ENCODE data around the gene ITM2C.

Gene ITM2C

DNA sequence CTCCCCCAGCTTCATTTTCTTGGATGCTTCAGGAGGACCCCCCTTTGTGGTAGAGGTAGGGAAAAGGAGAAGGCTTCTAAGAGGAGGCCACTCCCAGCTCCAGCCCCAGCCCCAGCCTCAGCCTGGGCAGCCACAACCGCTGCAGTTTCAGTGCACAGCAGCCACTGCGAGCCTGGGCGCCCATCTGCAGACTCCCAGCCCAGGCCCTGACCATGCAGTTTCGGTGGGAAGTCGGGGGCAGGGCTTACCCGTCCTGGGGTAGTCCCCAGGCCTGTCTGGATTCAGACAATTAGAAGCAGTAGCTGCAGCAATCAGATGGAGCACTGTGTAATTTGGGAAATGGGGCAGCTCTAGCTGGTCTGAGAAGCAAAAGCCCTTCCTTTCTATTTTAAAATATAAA, 28.6 kb downstream of the ITM2C start:
- DNase-seq (ENCODE audit: low read depth), result no peak

DNA sequence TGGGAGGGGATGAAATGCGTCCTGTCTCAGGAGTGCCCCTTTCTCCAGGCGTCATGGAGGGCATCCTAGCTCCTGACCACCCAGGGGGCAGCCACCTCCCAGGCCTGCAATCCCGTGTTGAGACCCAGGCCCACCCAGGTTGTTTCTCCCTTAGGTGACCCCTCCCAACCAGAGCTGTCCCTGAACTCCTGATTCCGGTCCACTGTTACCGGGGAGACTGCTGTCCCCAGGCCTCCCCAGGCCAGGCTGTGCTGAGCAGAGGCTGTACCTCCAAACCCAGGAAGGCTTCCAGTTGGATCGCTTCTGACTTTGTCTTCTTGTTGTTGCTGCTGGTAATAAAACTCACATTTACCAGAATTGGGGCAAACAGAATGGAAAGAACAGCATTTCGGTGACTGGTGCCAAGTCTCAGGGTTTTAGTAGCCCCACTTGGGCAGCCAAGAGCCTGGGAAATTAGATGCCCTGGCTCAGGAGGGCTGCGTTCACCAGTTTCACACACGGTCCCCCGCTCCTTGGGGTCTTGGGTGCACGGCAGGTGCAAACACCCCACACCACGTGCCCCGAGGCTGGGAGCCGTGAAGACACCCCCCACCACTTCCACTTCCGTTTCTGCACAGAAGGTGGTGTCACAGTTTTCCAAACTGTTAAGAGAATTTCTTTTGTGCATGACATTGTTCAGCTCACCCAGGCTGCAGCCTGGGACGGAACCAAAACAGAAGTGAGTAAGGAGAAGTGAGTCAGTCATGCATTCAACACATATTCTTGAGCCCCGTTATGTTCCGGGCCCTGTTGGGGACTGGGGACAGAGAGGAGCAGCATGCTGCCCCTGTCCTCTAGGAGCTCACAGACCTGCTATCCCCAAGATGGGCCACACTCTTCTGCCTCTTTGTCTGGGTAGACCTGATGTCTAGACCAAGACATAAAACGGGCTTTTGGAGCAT, 29.4 kb downstream of the ITM2C start:
- peak; percentile 6 for DNase-seq (ENCODE audit: low read depth)

DNA sequence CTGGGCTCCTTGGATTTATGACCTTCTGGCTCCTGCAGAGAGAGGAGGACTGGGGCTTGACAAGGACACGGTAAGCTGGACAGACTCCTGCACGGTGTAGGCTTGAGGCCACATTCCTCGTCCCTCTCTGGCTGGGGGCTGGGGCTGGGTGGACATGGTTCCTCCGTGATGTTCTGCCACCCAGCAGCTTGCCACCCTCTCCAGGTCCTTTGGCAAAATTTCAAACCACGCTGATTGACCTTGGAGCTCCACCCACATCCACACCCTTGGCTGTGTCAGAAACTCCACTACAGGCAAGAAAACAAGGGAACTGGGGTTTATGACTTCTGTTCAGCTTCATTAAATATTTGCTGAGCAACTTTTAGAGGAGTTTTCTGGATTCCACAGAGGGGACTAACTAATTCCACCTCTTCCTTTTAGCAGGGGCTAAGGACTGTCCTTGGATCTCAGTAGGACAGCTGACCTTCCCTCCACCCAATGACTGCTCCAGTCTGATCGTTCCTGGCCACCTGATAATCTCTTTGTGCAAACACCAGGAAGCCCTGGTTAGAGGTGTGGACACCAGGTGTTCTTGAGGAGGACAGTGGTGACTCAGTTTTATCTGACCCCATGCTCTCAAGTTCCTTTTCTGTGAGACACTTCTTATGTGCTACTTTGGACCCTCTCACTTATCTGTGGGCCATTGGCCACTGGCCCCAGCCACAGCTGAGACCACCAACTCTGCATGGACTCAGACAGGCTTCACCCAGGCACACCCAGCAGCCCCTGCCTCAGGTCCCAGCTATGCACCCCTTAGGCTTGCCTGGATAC, 31.0 kb downstream of the ITM2C start:
- DNase-seq (ENCODE audit: low read depth), result no peak

DNA sequence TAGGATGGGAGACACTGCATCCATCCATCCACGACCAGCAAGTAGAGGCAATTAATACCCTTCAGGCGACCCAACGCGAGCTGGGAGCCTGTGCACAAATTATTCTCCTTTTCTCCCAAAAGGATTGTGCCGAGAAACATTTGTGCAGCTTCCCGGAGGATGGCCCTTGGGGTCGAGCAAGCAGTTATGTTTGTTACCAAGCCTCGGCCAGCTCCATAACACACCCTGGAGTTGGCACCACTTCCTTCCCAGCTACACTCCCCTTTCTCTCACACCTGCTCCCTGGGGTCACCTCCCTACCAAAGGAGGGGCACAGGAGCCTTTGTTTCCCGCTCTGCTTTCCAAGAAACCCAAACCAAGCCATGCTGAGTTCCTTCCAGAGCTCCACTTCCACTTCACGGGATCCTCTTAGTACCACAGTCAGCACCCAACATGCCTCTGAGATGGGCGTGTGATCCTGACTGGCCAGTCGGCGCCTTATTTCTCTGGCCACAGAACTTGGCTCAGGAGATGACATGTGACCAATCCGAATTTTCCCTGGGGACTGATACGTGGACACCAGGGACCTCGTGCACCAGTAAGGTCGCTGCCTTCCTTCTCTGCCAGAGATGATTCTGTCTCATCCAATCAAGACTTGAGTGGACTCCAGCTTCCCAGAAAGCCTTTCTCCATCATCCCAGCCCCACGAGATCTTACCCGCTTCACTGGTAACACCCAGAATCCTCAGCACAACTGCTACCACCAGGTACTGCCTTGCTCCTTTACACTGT, 31.8 kb downstream of the ITM2C start:
- no peak for DNase-seq (ENCODE audit: low read depth)

DNA sequence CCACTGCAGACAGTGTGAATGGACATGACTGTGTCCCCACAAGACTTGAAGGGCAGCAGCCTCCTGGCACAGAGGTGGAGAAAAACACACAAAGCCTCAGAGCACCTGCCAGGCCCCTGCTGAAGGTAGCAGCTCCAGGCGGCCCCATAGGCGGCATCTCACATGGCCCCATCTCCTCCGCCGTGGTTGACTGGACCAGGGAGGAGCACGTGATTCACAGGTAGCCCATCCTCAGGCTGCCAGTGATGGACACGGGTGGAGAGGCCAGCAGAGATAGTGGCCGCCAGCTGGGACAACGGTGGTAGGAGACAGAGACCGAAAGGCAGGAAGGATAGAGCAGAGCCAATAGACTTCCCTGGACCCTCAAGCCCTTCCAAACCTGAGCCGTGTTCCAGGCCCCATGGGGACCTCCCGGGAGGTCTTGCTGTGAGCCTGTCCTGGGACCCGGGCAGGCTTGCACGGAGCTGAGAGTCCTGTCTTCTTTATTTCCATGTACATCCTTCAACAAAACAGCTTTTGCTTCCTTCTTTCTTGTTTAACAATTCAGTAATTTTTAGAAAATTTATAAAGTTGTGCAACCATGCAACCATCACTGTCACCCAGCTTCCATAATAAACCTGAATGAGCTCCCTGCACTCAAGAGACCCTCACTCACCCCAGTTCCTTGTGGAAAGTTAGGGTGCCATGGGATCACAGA, 33.4 kb downstream of the ITM2C start:
- no peak for DNase-seq (ENCODE audit: low read depth)

DNA sequence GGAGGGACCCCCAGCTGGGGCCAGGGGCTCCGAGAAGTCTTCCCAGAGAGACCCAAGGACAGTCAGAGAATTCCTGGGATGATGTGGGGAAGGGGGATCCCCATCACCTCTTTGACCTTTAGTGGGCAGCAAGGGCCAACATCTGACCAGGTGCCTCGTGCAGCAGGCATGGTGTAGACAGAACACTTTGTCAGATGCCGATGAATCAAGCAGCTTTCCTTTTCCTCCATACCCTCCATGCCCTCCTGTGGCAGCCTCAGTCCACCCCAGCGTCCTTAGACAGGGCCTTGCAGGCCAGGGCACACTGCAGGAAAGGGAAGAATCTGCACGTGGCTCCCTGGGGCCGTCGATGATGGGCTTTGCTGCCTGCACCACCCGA, 34.0 kb downstream of the ITM2C start:
- no peak for DNase-seq (ENCODE audit: low read depth)

DNA sequence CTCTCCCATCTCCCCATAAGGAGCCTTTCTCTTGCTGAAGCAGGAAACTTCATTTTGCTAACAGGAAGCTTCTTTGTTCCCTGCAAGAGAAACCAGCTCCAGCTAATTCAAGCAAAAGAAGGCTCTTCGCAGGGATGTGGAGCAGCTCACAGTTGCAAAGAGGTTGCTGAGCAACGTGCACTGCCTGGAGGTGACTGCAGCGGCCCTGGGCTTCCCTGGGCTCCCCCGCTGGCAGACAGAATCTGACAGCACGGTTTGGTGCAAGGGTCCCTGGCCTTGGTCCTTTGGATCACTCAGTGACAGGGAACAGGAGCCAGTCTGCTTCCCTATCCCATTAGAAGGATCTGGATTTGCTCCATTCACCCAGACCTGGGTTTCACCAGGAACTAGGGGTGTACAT, 34.5 kb downstream of the ITM2C start:
- DNase-seq (ENCODE audit: low read depth), result no peak

DNA sequence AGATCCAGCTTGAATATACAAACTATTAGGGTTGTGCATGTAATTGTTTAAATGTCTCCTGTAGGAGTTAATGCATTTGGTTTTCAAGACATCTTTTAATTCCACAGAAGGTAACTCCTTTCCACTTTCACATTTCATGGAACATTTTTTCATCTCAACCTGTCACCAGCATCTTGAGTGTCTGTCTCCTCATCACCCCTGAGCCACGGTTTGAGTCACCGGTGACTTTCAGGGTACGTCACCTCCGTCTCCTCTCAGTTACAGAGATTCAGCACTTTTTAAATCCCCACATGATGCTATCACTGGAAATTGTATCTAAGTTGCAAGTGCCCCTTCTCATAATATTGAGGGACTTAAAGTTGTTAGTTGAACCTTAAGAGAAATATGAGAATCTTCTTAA, 35.0 kb downstream of the ITM2C start:
- DNase-seq (ENCODE audit: low read depth), result no peak

DNA sequence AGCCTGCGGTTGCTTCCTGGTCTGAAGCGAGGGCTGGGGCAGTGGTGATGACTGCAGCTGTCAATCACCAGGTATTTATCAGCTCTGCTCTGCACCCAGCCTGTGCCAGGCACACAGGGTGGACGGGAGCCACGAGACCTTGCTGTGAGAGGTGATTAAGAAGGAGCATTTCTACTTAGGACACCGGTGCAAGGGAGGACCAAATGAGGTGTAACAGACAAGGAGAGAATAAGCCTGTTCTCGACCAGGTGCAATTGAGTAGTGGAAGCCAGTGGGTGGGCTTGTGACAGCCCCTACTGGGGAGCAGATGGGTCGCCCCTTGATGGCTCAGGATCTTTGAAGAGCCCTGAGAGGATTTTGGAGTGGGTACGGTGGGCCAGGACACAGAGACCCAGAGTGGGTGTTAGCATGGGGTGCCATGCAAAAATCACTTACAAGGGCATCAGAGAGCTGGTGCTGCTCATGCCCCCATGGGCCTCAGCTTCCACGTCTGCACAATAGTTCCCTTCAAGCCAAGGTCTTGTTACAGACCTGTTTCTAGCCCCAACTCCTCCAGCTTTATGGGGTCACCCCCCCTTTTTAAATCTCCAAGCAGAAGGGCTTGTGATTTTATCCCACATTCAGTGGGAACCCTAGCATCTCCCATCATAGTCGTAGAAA, 35.7 kb downstream of the ITM2C start:
- DNase-seq (ENCODE audit: low read depth), result no peak

DNA sequence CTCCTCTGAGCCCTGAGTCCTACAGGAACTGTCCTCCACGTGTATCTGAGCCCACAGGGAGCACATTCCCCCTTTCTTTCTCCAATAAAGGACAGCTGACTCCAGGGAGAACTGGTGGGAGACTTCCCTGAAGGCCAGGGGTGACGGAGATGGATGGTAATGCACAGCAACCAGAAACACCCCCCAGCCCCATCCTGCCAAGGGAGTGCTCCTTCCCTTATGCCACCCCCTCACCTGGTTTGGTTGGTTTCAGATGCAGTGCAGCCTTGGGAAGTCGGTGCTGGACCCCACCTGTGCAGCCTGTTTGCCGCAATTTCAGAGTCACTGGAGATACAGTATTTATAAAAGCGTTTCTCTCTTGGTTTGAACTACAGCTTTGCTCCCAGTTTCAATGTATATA, 36.3 kb downstream of the ITM2C start:
- DNase-seq (ENCODE audit: low read depth), result no peak

DNA sequence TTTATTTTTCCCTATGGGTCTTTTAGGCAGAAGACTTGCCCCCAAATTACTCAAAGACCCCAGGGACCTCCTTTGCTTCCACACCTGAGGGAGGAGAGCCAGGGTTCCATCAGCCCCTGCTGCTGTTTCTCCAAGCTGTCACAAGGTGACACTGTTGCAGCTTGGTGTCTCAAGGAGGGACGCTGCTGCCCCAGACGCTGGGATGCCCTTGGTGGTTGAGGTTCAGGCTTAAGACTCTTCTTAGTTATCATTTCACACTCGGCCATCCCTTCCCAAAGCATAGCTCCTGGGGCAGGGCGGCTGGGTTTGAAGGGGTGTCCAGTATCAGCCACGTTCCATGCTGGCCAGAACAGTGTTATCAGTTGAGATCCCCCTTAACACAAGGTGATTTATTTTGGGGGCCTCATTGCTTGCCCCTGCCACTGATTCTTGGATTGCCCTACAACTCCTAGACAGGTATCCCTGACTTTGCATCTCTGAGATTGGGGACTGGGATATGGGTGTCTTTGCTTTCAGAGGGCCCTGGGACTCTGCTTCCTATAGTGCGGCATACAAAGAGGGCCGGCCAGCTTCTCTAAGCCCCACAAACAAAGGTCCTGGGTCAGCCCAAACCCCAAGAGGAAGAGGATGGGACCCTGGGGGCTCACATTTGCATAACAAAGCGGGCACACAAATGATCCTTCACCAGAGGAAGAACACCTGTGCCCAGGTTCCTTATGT, 37.6 kb downstream of the ITM2C start:
- DNase-seq (ENCODE audit: low read depth), result peak; percentile 78

DNA sequence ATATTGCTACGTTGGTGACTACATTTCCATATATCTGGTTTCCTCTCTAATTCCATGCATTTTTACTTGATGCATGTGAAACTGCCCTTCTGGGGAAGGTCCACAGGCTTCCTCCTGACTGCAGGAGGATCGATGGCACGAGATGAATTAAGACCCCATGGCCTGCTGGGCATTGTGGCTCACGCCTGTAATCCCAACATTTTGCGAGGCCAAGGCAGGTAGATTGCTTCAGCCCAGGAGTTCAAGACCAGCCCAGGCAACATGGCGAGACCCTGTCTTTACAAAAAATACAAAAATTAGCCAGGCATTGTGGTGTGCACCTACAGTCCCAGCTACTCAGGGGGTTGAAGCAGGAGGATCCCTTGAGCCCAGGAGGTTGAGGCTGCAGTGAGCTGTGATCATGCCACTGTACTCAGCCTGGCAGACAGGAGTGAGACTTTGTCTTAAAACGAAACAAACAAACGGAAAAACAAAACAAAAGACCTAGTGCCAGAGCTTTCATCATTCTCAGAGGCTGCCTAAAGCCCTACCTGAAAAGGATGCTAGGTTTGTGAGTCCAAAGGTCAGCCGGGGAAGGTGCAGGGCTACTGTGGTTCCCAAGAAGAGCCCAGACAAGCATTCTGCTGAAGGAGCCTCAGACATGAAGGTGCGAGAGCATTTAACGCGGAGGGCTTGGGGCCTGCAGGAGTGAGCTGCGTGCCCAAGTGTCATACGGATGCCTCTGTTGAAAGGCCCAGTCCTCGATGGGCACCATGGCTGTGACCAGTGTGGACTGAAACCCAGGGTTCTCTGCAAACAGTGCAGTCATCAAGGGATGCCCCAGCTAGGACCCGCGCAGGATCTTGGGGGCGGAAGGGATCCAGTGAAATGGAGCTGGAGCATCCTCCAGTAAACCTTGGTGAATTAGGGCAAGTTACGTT, 38.7 kb downstream of the ITM2C start:
- no peak for DNase-seq (ENCODE audit: low read depth)

DNA sequence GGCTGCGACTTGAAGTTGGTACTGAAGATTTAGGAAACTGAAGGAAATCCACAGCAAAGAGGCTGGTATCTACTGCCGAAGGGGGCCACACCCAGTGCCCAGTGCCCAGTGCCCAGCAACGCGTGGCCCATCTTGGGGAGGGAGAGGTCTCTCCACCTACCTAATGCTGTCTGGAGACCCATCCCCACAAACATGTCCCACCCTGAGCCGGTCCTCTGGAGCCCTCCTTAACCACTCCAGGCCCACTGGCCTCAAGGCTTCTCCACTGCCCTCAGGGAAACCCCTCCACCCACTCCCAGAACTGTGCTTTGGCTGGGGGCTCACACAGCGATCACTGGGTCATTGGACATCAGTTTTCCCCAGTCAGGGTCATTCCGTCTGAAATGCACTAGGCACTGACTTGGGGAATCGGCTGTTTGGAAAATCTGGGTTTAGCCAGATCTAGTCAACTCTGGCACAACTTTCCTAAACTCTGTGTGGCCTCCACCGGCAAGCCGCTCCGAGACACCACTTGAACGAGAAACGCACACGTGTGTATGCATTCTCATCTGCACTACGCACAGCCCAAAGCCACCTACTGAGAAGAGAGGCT, 40.2 kb downstream of the ITM2C start:
- DNase-seq (ENCODE audit: low read depth), result no peak

DNA sequence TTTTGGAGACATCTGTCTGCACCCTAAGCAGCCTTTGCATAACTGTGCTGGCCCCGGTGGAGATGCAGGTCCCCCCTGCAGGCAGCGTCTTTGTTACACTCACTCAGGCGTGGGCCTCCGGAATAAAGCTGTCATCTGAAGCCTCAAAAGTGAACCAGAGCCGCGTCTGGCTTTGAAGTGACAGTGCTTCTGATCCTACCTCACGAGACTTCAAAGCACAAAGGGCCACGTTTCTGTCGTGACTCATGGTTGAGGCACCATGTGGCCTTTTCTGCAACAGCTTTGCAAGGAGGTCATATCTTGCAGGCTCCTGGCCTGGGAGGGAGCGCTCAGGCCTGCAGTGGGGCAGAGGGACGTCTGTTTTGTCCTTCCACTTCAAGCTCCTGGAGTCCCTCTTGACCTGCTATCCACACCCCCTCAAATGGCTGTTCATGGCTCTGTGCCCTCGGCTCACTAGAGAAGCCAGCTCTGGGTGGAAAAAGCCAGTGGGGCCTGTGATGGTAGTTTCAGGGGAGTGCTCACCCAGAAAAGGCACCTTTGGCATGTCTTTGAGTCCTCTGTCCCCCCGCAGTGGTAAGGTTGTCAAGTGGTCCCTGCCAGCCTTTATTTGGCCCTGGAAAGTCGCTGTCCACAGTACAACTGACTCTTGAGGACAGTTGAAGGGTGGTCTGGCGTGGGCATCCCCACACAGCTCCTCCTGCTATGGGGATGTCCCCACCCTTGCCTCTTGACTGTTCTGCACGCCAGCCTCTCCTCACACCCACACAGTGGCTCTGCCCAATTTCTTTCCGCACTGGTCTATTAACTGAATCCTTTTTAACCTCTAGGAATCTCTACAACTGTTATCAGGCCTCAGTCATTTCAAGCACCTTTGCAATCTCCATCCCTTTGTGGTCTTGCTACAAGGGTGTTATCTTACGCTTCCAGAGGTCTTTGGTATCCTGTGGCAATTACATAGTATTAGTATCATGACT, 41.0 kb downstream of the ITM2C start:
- DNase-seq (ENCODE audit: low read depth), result peak; percentile 51

DNA sequence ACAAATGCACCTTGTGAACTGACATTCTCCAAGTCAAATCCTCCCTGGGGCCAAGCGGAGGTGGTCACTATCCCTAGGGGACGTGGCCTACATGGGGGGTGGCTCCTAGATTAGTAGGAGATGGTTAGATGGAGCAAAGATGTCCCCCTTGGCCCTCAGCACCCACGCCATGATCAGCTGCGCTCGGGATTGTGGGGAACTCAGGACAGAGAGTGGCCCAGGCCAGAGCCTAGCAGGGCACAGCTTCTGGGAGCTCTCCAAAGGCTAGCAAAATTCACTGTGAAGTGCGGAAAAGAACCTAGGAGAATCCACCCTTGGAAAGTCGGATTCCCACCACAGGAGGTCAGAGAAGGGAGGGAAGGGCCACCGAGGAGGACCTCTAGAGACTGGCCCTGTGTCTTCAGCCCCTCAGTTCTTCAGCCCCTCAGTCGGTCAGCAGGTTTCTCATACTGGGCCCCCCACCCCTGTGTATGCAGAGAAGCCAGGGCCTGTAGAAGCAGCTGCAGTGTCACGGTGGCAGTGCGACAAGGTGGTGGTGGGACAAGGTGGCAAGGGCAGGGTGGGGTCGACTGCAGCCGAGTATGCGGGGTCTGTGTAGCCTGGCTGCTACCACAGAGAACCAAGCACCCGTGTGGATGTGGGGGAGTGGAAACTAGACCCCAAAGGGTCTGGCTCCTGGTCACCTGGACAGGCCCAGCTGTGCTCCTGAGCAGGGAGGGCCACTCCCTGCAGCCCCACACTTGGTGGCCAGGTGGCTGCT, 41.9 kb downstream of the ITM2C start:
- no peak for DNase-seq (ENCODE audit: low read depth)

DNA sequence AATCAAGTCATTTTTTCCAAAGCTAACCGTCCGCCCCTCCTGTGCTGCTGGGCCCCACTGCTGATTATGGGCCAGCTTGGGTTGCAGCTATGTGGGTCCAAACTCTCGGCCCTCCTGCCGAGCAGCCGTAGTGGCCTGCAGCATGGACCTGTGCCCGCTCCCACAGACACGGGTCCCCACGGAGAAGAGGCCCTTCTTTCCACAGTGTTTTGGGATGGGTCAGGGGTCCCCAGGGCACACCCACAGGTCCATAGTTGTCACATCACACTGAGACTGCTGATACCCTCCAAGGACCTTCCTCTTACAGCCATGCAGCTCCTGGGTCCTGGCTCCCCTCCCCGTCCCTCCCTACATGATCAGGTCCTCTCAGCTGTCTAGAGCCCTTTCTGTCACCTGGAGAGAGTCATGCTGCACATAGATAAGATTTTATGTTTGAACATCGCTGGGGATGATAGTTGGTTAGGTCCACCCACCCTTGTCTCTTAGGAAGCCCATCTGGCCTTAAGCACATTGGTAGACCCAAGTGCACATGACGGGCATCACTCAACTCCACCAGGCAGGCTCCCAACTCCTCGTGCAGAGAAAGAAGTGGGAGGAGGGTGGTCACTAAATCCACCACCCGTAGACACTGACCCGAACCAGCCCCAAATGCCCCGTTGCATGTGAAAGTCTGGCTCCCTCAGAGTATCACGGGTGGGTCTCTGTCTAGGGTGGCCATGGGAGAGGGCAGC, 42.8 kb downstream of the ITM2C start:
- no peak for DNase-seq (ENCODE audit: low read depth)
